Myocyte (in vitro differentiated cells): ENCODE results near the gene MESP2. TPM values are rescaled to one million over a fixed set of nuclear protein-coding genes. Genes with fewer than 3 reads are reported as not detected.

Experiments
- total RNA-seq: library from RNA; depleted of rRNA; stranded (reverse); fragments of >200 nt; gene quantifications from 2 replicates; pipeline ENCODE4 v1.2.3, GENCODE V29; 2014

The MESP2 gene
- total RNA-seq, 1 donor from 2014 or later: 0.24 TPM

Other genes starting within 250 kb of the MESP2 start
- 0.05 and 0.19 TPM in 2 replicates for gene TICRR, start 200.9 kb upstream of the MESP2 start, total RNA-seq
- gene KIF7, start 120.9 kb upstream of the MESP2 start, total RNA-seq: 6.3 and 8.0 TPM in 2 replicates
- 0.05 TPM in 2 replicates for gene PLIN1, start 97.0 kb upstream of the MESP2 start, total RNA-seq
- gene PEX11A, start 85.6 kb upstream of the MESP2 start, total RNA-seq: 7.1 and 7.3 TPM in 2 replicates
- gene WDR93, start 85.5 kb upstream of the MESP2 start, total RNA-seq: not detected in 2 replicates
- 0.75 and 1.0 TPM in 2 replicates for gene MESP1, start 25.1 kb upstream of the MESP2 start, total RNA-seq
- 6.2 and 6.6 TPM in 2 replicates for gene ANPEP, start 38.5 kb downstream of the MESP2 start, total RNA-seq
- 65.3 and 101 TPM in 2 replicates for gene AP3S2, start 117.7 kb downstream of the MESP2 start, total RNA-seq
- gene ARPIN, start 136.6 kb downstream of the MESP2 start, total RNA-seq: 5.4 and 5.6 TPM in 2 replicates
- 5.3 and 6.3 TPM in 2 replicates for gene ZNF710, start 225.0 kb downstream of the MESP2 start, total RNA-seq